Measurements from ENCODE around the gene RSAD1. TPM values are rescaled to one million over a fixed set of nuclear protein-coding genes. Genes with fewer than 3 reads are reported as not detected.

The RSAD1 gene
- total and polyA plus RNA-seq, 2 donors: 18.7 to 36.4 TPM

- no peak overlapping the region for H3K4me3 ChIP-seq (ENCODE audit: low read length in 2 of 2)
- H3K36me3 ChIP-seq (ENCODE audit: control insufficient read depth in 2 of 2, insufficient read depth in 2 of 2, low read length in 1 of 2): no peaks in the 10 kb centered on the region
- no peaks in the 10 kb centered on the region for H3K9me3 ChIP-seq (ENCODE audit: control insufficient read depth in 2 of 2, insufficient read depth in 1 of 2, low read length in 1 of 2)
- over 99% methylated on average over 3 of the region's 3 CpGs for WGBS
- H3K27ac ChIP-seq (ENCODE audit: low read depth in 1 of 2, low read length in 1 of 2): no peak overlapping the region
- no peak for DNase-seq (ENCODE audit: low read depth in 6 of 9, low spot score in 9 of 9)
- H3K4me1 ChIP-seq (ENCODE audit: control insufficient read depth in 2 of 2, insufficient read depth in 2 of 2, low read length in 2 of 2): no peaks in the 10 kb centered on the region
- H3K27me3 ChIP-seq (ENCODE audit: control insufficient read depth in 2 of 2, insufficient read depth in 1 of 2, low read length in 1 of 2): no peaks in the 10 kb centered on the region
These were observed 24.8 kb upstream of the RSAD1 start for GRCh38 chr17:50453901-50454300.

GRCh38 chr17:50457621-50458020, 21.0 kb upstream of the RSAD1 start:
- H3K4me3 ChIP-seq (ENCODE audit: low read length in 2 of 2): no peak overlapping the region
- 96% methylated on average over 4 of the region's 4 CpGs for WGBS
- H3K9me3 ChIP-seq (ENCODE audit: control insufficient read depth in 2 of 2, insufficient read depth in 1 of 2, low read length in 1 of 2): no peaks in the 10 kb centered on the region
- no peaks in the 10 kb centered on the region for H3K36me3 ChIP-seq (ENCODE audit: control insufficient read depth in 2 of 2, insufficient read depth in 2 of 2, low read length in 1 of 2)
- no peaks in the 10 kb centered on the region for H3K4me1 ChIP-seq (ENCODE audit: control insufficient read depth in 2 of 2, insufficient read depth in 2 of 2, low read length in 2 of 2)
- no peaks in the 10 kb centered on the region for H3K27me3 ChIP-seq (ENCODE audit: control insufficient read depth in 2 of 2, insufficient read depth in 1 of 2, low read length in 1 of 2)
- DNase-seq (ENCODE audit: low read depth in 6 of 9, low spot score in 9 of 9): no peak
- no peak overlapping the region for H3K27ac ChIP-seq (ENCODE audit: low read depth in 1 of 2, low read length in 1 of 2)

GRCh38 chr17:50458270-50458669, 20.4 kb upstream of the RSAD1 start:
- Histone ChIP-seq H3K4me3 (ENCODE audit: low read length in 2 of 2) (no peak overlapping the region), H3K27me3 (ENCODE audit: control insufficient read depth in 2 of 2, insufficient read depth in 1 of 2, low read length in 1 of 2) (no peaks in the 10 kb centered on the region), H3K36me3 (ENCODE audit: control insufficient read depth in 2 of 2, insufficient read depth in 2 of 2, low read length in 1 of 2) (no peaks in the 10 kb centered on the region), H3K27ac (ENCODE audit: low read depth in 1 of 2, low read length in 1 of 2) (no peak overlapping the region), H3K9me3 (ENCODE audit: control insufficient read depth in 2 of 2, insufficient read depth in 1 of 2, low read length in 1 of 2) (no peaks in the 10 kb centered on the region), H3K4me1 (ENCODE audit: control insufficient read depth in 2 of 2, insufficient read depth in 2 of 2, low read length in 2 of 2) (no peaks in the 10 kb centered on the region)
- no peak for DNase-seq (ENCODE audit: low read depth in 6 of 9, low spot score in 9 of 9)
- 77% methylated on average over 3 of the region's 3 CpGs for WGBS

- no peaks in the 10 kb centered on the region for H3K27me3 ChIP-seq (ENCODE audit: control insufficient read depth in 2 of 2, insufficient read depth in 1 of 2, low read length in 1 of 2)
- no peak overlapping the region for H3K4me3 ChIP-seq (ENCODE audit: low read length in 2 of 2)
- H3K27ac ChIP-seq (ENCODE audit: low read depth in 1 of 2, low read length in 1 of 2): no peak overlapping the region
- H3K9me3 ChIP-seq (ENCODE audit: control insufficient read depth in 2 of 2, insufficient read depth in 1 of 2, low read length in 1 of 2): no peaks in the 10 kb centered on the region
- H3K36me3 ChIP-seq (ENCODE audit: control insufficient read depth in 2 of 2, insufficient read depth in 2 of 2, low read length in 1 of 2): no peaks in the 10 kb centered on the region
- WGBS: 93% methylated on average over 16 of the region's 16 CpGs
- no peak for DNase-seq (ENCODE audit: low read depth in 6 of 9, low spot score in 9 of 9)
- no peaks in the 10 kb centered on the region for H3K4me1 ChIP-seq (ENCODE audit: control insufficient read depth in 2 of 2, insufficient read depth in 2 of 2, low read length in 2 of 2)
These were observed 19.7 kb upstream of the RSAD1 start for GRCh38 chr17:50458701-50459676.

GRCh38 chr17:50459756-50460155, 18.9 kb upstream of the RSAD1 start:
- no peaks in the 10 kb centered on the region for H3K36me3 ChIP-seq (ENCODE audit: control insufficient read depth in 2 of 2, insufficient read depth in 2 of 2, low read length in 1 of 2)
- no peak overlapping the region for H3K4me3 ChIP-seq (ENCODE audit: low read length in 2 of 2)
- H3K27ac ChIP-seq (ENCODE audit: low read depth in 1 of 2, low read length in 1 of 2): no peak overlapping the region
- H3K9me3 ChIP-seq (ENCODE audit: control insufficient read depth in 2 of 2, insufficient read depth in 1 of 2, low read length in 1 of 2): no peaks in the 10 kb centered on the region
- no peak for DNase-seq (ENCODE audit: low read depth in 6 of 9, low spot score in 9 of 9)
- WGBS: 96% methylated on average over 4 of the region's 4 CpGs
- H3K4me1 ChIP-seq (ENCODE audit: control insufficient read depth in 2 of 2, insufficient read depth in 2 of 2, low read length in 2 of 2): no peaks in the 10 kb centered on the region
- H3K27me3 ChIP-seq (ENCODE audit: control insufficient read depth in 2 of 2, insufficient read depth in 1 of 2, low read length in 1 of 2): peaks cover 0 to under 1% of the 10 kb centered on the region in 2 donors

GRCh38 chr17:50460831-50461526, 17.7 kb upstream of the RSAD1 start:
- 98% methylated on average over 9 of the region's 9 CpGs for WGBS
- Histone ChIP-seq H3K36me3 (ENCODE audit: control insufficient read depth in 2 of 2, insufficient read depth in 2 of 2, low read length in 1 of 2) (no peaks in the 10 kb centered on the region), H3K27ac (ENCODE audit: low read depth in 1 of 2, low read length in 1 of 2) (no peak overlapping the region), H3K9me3 (ENCODE audit: control insufficient read depth in 2 of 2, insufficient read depth in 1 of 2, low read length in 1 of 2) (no peaks in the 10 kb centered on the region), H3K4me1 (ENCODE audit: control insufficient read depth in 2 of 2, insufficient read depth in 2 of 2, low read length in 2 of 2) (no peaks in the 10 kb centered on the region), H3K4me3 (ENCODE audit: low read length in 2 of 2) (no peak overlapping the region), H3K27me3 (ENCODE audit: control insufficient read depth in 2 of 2, insufficient read depth in 1 of 2, low read length in 1 of 2) (peaks cover 0 to 5% of the 10 kb centered on the region in 2 donors)
- no peak for DNase-seq (ENCODE audit: low read depth in 6 of 9, low spot score in 9 of 9)

- no peaks in the 10 kb centered on the region for H3K36me3 ChIP-seq (ENCODE audit: control insufficient read depth in 2 of 2, insufficient read depth in 2 of 2, low read length in 1 of 2)
- H3K4me1 ChIP-seq (ENCODE audit: control insufficient read depth in 2 of 2, insufficient read depth in 2 of 2, low read length in 2 of 2): no peaks in the 10 kb centered on the region
- no peaks in the 10 kb centered on the region for H3K9me3 ChIP-seq (ENCODE audit: control insufficient read depth in 2 of 2, insufficient read depth in 1 of 2, low read length in 1 of 2)
- H3K27me3 ChIP-seq (ENCODE audit: control insufficient read depth in 2 of 2, insufficient read depth in 1 of 2, low read length in 1 of 2): peaks cover 0 to 8% of the 10 kb centered on the region in 2 donors
- DNase-seq (ENCODE audit: low read depth in 6 of 9, low spot score in 9 of 9): no peak
- WGBS: 96% methylated on average over 14 of the region's 14 CpGs
- no peak overlapping the region for H3K4me3 ChIP-seq (ENCODE audit: low read length in 2 of 2)
- no peak overlapping the region for H3K27ac ChIP-seq (ENCODE audit: low read depth in 1 of 2, low read length in 1 of 2)
These were observed 17.0 kb upstream of the RSAD1 start for GRCh38 chr17:50461550-50462132.

- Histone ChIP-seq H3K36me3 (ENCODE audit: control insufficient read depth in 2 of 2, insufficient read depth in 2 of 2, low read length in 1 of 2) (no peaks in the 10 kb centered on the region), H3K4me1 (ENCODE audit: control insufficient read depth in 2 of 2, insufficient read depth in 2 of 2, low read length in 2 of 2) (no peaks in the 10 kb centered on the region), H3K27ac (ENCODE audit: low read depth in 1 of 2, low read length in 1 of 2) (no peak overlapping the region), H3K27me3 (ENCODE audit: control insufficient read depth in 2 of 2, insufficient read depth in 1 of 2, low read length in 1 of 2) (peaks cover 0 to 16% of the 10 kb centered on the region in 2 donors), H3K4me3 (ENCODE audit: low read length in 2 of 2) (no peak overlapping the region), H3K9me3 (ENCODE audit: control insufficient read depth in 2 of 2, insufficient read depth in 1 of 2, low read length in 1 of 2) (no peaks in the 10 kb centered on the region)
- WGBS: 95% methylated on average over 9 of the region's 9 CpGs
- no peak for DNase-seq (ENCODE audit: low read depth in 6 of 9, low spot score in 9 of 9)
These were observed 16.2 kb upstream of the RSAD1 start for GRCh38 chr17:50462446-50462845.

GRCh38 chr17:50464121-50464520, 14.5 kb upstream of the RSAD1 start:
- Histone ChIP-seq H3K4me3 (ENCODE audit: low read length in 2 of 2) (no peak overlapping the region), H3K4me1 (ENCODE audit: control insufficient read depth in 2 of 2, insufficient read depth in 2 of 2, low read length in 2 of 2) (peaks cover 0 to 2% of the 10 kb centered on the region in 2 donors), H3K36me3 (ENCODE audit: control insufficient read depth in 2 of 2, insufficient read depth in 2 of 2, low read length in 1 of 2) (no peaks in the 10 kb centered on the region), H3K9me3 (ENCODE audit: control insufficient read depth in 2 of 2, insufficient read depth in 1 of 2, low read length in 1 of 2) (no peaks in the 10 kb centered on the region), H3K27ac (ENCODE audit: low read depth in 1 of 2, low read length in 1 of 2) (no peak overlapping the region), H3K27me3 (ENCODE audit: control insufficient read depth in 2 of 2, insufficient read depth in 1 of 2, low read length in 1 of 2) (peaks cover 13 to 33% of the 10 kb centered on the region in 2 donors)
- DNase-seq (ENCODE audit: low read depth in 6 of 9, low spot score in 9 of 9): no peak
- WGBS: 99% methylated on average over 3 of the region's 3 CpGs

Data from thymus (tissue), 11 donors.